ENCODE results near the gene THSD7A. TPM values are rescaled to one million over a fixed set of nuclear protein-coding genes. Genes with fewer than 3 reads are reported as not detected.

Gene THSD7A
- total RNA-seq, 4 donors from 2014 or later = 16.2 to 36.4 (median 21.5) TPM

- no peak for DNase-seq
- no peak overlapping the region for H3K4me3 ChIP-seq
- no peaks in the 10 kb centered on the region for H3K9me3 ChIP-seq
- TF ChIP-seq POLR2A (IDR thresholded peaks at IDR 0.05) (no peak), CTCF (IDR thresholded peaks at IDR 0.05) (no peak)
- H3K27me3 ChIP-seq = no peaks in the 10 kb centered on the region
- no peak overlapping the region for H3K27ac ChIP-seq
- H3K4me1 ChIP-seq = peaks cover 0 to 4% of the 10 kb centered on the region in 2 donors
- intact Hi-C loops (cut with DNase I; ENCODE audit: low total_unique reads) = no loop called here
- no peaks in the 10 kb centered on the region for H3K36me3 ChIP-seq
Observed at GRCh38 chr7:11473220-11473619, 358.8 kb downstream of the THSD7A start.

GRCh38 chr7:11472646-11473045 is 359.4 kb downstream of the THSD7A start:
- intact Hi-C loops (cut with DNase I; ENCODE audit: low total_unique reads) = no loop called here
- no peaks in the 10 kb centered on the region for H3K9me3 ChIP-seq
- DNase-seq = no peak
- no peaks in the 10 kb centered on the region for H3K27me3 ChIP-seq
- H3K36me3 ChIP-seq = no peaks in the 10 kb centered on the region
- H3K4me1 ChIP-seq = peaks cover 0 to 4% of the 10 kb centered on the region in 2 donors
- H3K27ac ChIP-seq = no peak overlapping the region
- no peak overlapping the region for H3K4me3 ChIP-seq
- no peak for TF ChIP-seq CTCF (IDR thresholded peaks at IDR 0.05)
- TF ChIP-seq POLR2A (IDR thresholded peaks at IDR 0.05) = no peak

- intact Hi-C loops (cut with DNase I; ENCODE audit: low total_unique reads) = no loop called here
- no peak for TF ChIP-seq POLR2A (IDR thresholded peaks at IDR 0.05)
- H3K4me1 ChIP-seq = peaks cover 0 to 4% of the 10 kb centered on the region in 2 donors
- H3K4me3 ChIP-seq = no peak overlapping the region
- no peaks in the 10 kb centered on the region for H3K27me3 ChIP-seq
- no peaks in the 10 kb centered on the region for H3K36me3 ChIP-seq
- no peak overlapping the region for H3K27ac ChIP-seq
- H3K9me3 ChIP-seq = no peaks in the 10 kb centered on the region
- DNase-seq = no peak
Observed at GRCh38 chr7:11471255-11471654, 360.7 kb downstream of the THSD7A start.

GRCh38 chr7:11469028-11469745 is 362.8 kb downstream of the THSD7A start:
- no peaks in the 10 kb centered on the region for H3K27me3 ChIP-seq
- no peaks in the 10 kb centered on the region for H3K9me3 ChIP-seq
- H3K27ac ChIP-seq = no peak overlapping the region
- H3K4me3 ChIP-seq = no peak overlapping the region
- H3K4me1 ChIP-seq = peaks cover 0 to 4% of the 10 kb centered on the region in 2 donors
- no peak for TF ChIP-seq POLR2A (IDR thresholded peaks at IDR 0.05)
- no peak for TF ChIP-seq CTCF (IDR thresholded peaks at IDR 0.05)
- intact Hi-C loops (cut with DNase I; ENCODE audit: low total_unique reads) = no loop called here
- DNase-seq = no peak
- no peaks in the 10 kb centered on the region for H3K36me3 ChIP-seq

- no peak for DNase-seq
- Histone ChIP-seq H3K9me3 (no peaks in the 10 kb centered on the region), H3K27ac (no peak overlapping the region), H3K4me3 (no peak overlapping the region), H3K36me3 (no peaks in the 10 kb centered on the region), H3K4me1 (peaks cover 0 to 4% of the 10 kb centered on the region in 2 donors), H3K27me3 (no peaks in the 10 kb centered on the region)
- intact Hi-C loops (cut with DNase I; ENCODE audit: low total_unique reads) = no loop called here
- no peak for TF ChIP-seq CTCF (IDR thresholded peaks at IDR 0.05)
- TF ChIP-seq POLR2A (IDR thresholded peaks at IDR 0.05) = no peak
Observed at GRCh38 chr7:11466517-11467105, 365.4 kb downstream of the THSD7A start.
